Measurements from ENCODE around the gene SMARCA2.
A peak's percentile ranks its signal among the peaks of the same experiment; 100 is the strongest.

Gene SMARCA2

DNA sequence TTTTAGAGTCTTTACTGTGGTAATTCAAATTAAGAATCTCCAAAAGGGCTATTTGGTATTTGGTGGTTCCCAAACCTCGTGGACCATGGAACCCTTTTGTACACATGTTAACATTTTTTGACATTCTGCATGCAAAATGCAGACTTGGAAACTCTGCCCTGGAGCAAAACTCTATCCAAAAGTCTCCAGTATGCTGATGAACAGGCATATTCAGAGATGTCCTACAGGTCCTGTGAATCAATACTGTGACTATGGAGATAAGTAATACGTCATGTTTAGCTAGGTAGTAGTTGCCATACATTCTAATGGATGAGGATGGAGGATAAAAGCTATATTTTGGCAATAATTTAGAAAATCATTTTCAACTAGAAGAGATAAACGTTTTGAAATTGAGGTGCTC, 218.1 kb downstream of the SMARCA2 start:
- TF ChIP-seq, protein P1, sequence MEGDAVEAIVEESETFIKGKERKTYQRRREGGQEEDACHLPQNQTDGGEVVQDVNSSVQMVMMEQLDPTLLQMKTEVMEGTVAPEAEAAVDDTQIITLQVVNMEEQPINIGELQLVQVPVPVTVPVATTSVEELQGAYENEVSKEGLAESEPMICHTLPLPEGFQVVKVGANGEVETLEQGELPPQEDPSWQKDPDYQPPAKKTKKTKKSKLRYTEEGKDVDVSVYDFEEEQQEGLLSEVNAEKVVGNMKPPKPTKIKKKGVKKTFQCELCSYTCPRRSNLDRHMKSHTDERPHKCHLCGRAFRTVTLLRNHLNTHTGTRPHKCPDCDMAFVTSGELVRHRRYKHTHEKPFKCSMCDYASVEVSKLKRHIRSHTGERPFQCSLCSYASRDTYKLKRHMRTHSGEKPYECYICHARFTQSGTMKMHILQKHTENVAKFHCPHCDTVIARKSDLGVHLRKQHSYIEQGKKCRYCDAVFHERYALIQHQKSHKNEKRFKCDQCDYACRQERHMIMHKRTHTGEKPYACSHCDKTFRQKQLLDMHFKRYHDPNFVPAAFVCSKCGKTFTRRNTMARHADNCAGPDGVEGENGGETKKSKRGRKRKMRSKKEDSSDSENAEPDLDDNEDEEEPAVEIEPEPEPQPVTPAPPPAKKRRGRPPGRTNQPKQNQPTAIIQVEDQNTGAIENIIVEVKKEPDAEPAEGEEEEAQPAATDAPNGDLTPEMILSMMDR (IDR thresholded peaks at IDR 0.05; ENCODE audit: low read depth, low read length): no peak
- no peak overlapping the region for H3K4me3 ChIP-seq (ENCODE audit: low read depth, low read length)

GRCh38 chr9:2234371-2234893, 219.3 kb downstream of the SMARCA2 start:
- H3K4me3 ChIP-seq (ENCODE audit: low read depth, low read length): no peak overlapping the region
- TF ChIP-seq, protein P1 (IDR thresholded peaks at IDR 0.05; ENCODE audit: low read depth, low read length): no peak

DNA sequence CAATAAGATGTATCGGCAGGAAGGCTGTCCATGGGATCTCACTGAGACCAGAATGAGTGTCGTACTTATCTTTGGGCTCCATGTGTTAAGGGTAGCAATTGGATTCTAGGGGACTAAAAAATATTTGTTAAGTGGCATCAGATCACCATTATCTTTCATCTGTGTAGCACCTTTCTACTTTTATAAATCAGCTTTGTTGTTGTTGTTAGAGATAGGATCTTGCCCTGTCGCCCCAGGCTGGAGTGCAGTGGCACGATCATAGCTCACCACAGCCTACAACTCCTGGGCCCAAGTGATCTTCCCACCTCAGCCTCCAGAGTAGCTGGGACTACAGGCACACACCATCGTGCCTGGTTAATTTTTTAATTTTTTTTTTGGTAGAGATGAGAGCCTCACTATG, 220.5 kb downstream of the SMARCA2 start:
- TF ChIP-seq, protein P1 (IDR thresholded peaks at IDR 0.05; ENCODE audit: low read depth, low read length): no peak
- H3K4me3 ChIP-seq (ENCODE audit: low read depth, low read length): no peak overlapping the region

DNA sequence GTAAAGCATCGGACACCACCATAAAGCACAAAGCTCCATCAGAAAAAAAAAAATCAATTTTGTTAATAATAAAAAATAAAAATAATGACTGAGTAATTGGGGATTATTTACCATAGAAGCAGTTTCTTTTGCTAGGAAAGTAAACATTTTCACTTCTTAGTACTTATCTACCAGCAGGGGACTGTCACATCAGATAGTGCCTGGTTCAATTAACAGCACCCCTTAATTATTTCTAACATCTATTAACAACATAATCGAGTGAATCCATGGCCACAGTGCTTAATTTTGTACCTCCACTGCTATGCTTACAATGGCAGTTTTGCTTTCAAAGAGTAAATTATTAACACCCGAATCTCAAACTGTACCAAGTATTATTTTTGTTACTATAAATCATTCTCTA, 221.7 kb downstream of the SMARCA2 start:
- H3K4me3 ChIP-seq (ENCODE audit: low read depth, low read length): no peak overlapping the region
- TF ChIP-seq, protein P1 (IDR thresholded peaks at IDR 0.05; ENCODE audit: low read depth, low read length): no peak

DNA sequence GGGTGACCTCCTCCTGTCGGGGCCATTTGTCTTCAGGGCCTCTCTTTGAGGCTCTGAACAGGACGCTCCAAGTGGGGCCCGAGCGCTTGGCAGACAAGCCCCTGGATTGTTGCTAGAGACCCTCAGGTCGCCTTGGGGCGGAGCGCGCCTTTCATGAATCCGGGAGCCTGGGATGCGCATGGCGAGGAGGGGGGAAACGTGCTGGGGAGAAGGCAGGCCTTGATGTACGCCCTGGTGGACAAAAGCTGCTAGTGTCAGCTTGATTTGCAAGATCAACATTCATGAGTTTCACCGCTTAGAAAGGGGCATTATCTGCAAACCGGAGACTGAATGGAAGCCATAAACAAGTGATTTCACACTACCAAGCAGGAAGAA, 226.3 kb downstream of the SMARCA2 start:
- H3K4me3 ChIP-seq (ENCODE audit: low read depth, low read length): peak overlapping the region; percentile 61
- TF ChIP-seq, protein P1 (IDR thresholded peaks at IDR 0.05; ENCODE audit: low read depth, low read length): peak; percentile 18; the same call in 1 of the 2 replicates

DNA sequence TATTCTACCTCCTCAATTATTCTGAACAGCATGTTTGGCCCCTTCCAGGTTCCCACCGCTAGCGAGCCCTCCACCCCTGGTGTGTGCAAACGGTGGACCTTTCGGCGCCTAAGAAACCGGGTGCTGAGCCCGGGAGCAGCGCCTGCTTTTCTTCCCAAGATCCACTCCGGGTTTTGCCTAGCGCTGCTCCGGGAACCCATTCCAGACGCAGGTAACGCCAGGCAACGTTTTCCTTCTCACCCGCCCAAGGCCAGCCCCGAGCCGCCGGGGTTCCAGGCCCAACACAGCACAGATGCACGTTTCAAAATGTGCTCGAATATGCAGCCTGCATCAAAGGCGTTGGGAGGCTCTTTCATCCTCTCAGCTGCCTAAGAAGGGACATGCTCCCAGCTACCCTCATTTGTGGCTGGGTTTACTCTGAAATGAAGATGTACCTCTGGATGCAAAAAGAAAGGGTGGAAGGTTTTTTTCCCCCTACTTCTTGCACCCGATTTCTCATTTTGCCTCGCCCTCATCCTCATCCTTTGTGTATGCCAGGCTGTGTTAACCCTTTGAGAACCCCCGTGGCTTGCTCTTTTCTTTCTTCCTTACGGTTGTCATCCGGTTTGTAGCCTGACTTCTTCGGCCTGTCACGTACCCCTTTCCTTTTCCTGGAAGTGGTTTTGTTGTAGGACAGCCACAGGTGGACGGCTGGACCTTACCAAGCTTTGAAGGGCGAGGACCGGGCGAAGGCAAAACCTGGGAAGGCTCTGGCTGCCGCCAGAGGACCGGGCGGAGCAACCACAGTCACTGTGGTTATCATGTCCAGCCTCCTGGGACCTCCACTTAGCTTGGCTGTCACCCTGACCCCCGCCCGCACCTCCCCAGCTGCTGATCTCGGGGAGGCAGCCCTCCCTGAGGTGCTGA, 226.9 kb downstream of the SMARCA2 start:
- H3K4me3 ChIP-seq (ENCODE audit: low read depth, low read length): peak overlapping the region; percentile 61
- TF ChIP-seq, protein P1 (IDR thresholded peaks at IDR 0.05; ENCODE audit: low read depth, low read length): no peak

- no peak overlapping the region for H3K4me3 ChIP-seq (ENCODE audit: low read depth, low read length)
- TF ChIP-seq, protein P1 (IDR thresholded peaks at IDR 0.05; ENCODE audit: low read depth, low read length): no peak
These were observed 227.7 kb downstream of the SMARCA2 start for GRCh38 chr9:2242831-2243330.

All from WI38 (cell line).